ENCODE measurements around the gene ISLR.
"Not testable (repeated sequence)": the region's sequence is repeated elsewhere in the genome, so short reads cannot be mapped to it uniquely, and the experiment has no call there.

Gene ISLR

DNA sequence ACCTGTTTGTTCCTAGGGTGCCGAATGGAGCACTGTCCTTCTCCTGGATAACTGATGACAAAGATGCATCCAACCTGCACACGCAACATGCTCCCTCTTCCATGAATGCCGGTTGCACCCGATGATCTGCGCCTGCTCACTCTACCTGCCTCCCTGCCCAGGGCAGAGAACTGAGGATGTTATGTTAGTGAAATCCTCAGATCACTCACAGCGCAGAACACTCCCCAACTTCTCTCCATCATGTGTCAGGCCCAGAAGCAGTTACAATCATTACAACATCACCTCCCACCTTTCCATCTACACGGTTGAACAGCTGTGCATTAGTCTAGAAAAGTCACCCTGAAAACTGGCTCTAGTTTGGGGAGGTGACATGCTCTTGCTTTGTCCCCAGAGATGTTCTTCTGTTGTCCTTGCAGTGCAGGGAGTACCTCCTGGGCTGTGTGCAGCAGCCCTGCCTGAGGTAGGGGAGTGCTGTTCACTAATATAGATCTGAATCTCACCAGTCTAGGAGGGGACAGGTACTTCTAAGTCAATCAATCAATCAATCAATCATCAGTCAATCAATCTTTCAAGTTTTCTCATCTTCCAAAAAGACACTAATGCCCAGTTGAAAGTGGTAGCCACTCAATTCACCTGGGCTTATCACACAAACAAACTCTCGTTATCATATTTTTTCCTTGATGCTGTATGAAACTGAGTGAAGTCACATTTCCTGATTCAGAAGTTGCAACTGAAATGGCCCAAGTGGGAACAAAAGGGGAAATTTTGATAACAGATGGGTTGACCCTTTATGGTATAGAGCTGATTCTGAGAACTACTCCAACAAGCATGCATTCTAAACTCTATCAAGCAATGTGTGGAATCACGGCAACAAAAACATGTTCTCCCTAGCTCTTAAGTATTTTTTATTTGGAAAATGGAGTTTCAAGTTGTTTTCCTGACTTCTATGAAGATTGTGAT is 15.4 kb upstream of the ISLR start:
- DNase-seq (ENCODE audit: low spot score in 2 of 2) (no peak), ATAC-seq (no peak)
- Mint-ChIP-seq H3K4me1 (no peaks in the 10 kb centered on the region), H3K9me3 (no peaks in the 10 kb centered on the region), H3K4me3 (no peak overlapping the region), H3K27ac (no peak overlapping the region), H3K36me3 (no peaks in the 10 kb centered on the region)

DNA sequence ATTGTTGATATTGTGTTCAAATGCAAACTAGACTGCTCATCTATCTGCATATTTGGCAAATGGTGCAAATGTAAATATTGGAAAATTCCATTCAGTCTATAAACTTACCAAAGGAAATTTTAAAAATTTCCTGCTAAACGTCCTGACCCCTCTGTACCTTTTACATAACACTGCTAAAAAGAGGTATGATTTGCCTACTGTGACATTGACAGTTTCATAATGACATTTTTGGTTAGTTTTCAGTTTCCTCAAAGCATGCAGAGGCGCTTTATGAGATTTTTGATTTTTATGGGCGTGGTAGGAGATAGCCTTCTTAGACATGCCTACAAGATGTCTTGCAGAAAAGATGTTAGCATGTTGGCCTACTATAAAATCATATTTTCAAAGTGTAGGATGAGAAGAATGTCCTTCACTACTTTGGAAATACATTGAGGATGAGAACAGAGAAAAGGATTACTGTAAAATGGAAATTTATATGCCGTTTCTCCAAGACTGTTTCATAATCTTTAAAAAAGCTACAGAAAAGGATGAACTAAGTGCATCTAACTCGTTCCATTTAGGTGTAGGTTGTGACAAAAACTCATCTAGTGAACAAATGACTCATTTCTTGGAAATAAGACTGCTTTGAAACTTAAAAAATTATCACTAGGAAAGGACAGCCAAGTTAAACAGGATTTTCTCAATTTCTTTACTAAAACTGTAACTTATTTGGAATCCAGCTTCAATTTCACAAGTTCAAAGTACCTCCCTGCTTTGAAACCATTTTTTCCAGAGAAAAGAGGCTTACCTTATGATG is 14.5 kb upstream of the ISLR start:
- peak; percentile 58 for ATAC-seq
- DNase-seq (ENCODE audit: low spot score in 2 of 2), result no peak
- no peak overlapping the region for H3K27ac Mint-ChIP-seq
- H3K9me3 Mint-ChIP-seq, result no peaks in the 10 kb centered on the region
- H3K4me1 Mint-ChIP-seq, result no peaks in the 10 kb centered on the region
- H3K36me3 Mint-ChIP-seq, result no peaks in the 10 kb centered on the region
- H3K4me3 Mint-ChIP-seq, result no peak overlapping the region

DNA sequence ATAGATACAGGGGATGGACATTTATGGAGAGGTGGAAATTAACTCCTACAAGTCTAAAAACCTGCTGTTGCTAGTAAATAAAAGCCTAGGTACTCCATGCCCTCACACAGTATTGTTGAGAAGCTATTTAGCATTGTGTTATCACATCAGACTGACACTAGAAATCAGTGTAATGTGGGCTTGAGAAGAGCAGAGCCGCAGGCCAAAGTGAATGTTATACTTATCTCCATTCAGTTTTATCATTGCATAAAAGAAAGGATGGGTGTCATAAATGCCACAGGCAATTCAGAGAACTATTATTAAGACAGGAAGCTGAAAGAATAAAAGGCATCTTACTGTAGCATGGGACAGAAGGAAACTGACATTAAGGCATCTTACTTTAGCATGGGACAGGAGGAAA is 13.7 kb upstream of the ISLR start:
- ATAC-seq, result no peak
- Mint-ChIP-seq H3K9me3 (no peaks in the 10 kb centered on the region), H3K36me3 (no peaks in the 10 kb centered on the region), H3K27ac (no peak overlapping the region), H3K4me3 (no peak overlapping the region), H3K4me1 (no peaks in the 10 kb centered on the region)
- no peak for DNase-seq (ENCODE audit: low spot score in 2 of 2)

DNA sequence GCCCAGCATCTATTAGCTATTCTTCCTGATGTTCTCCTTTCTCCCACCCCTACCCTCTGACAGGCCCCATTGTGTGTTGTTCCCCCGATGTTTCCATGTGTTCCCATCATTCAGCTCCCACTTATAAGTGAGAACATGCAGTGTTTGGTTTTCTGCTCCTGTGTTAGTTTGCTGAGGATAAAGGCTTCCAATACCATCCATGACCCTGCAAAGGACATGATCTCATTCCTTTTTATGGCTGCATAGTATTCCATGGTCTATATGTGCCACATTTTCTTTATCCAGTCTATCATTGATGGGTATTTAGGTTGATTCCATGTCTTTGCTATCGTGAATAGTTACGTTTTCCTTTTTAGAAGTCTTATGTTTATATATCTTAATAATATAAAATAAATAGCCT is 13.1 kb upstream of the ISLR start:
- not testable (repeated sequence) for H3K9me3 Mint-ChIP-seq; ATAC-seq; H3K4me1 Mint-ChIP-seq; H3K36me3 Mint-ChIP-seq; H3K27ac Mint-ChIP-seq; H3K4me3 Mint-ChIP-seq; DNase-seq (ENCODE audit: low spot score in 2 of 2)

DNA sequence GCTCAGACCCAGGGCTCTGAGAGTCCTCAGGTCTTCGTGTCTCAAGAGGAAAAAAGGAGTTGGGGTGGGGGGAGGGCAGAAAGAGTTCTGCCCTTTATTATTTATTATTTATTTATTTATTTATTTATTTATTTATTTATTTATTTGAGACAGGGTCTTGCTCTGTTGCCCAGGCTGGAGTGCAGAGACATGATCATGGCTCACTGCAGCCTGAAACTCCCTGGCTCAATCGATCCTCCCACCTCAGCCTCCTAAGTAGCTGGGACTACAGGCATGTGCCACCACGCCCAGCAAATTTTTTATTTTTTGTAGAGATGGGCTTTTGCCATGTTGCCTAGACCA is 11.3 kb upstream of the ISLR start:
- not testable (repeated sequence) for H3K36me3 Mint-ChIP-seq; H3K27ac Mint-ChIP-seq; H3K9me3 Mint-ChIP-seq; H3K4me1 Mint-ChIP-seq; ATAC-seq; DNase-seq (ENCODE audit: low spot score in 2 of 2); H3K4me3 Mint-ChIP-seq

DNA sequence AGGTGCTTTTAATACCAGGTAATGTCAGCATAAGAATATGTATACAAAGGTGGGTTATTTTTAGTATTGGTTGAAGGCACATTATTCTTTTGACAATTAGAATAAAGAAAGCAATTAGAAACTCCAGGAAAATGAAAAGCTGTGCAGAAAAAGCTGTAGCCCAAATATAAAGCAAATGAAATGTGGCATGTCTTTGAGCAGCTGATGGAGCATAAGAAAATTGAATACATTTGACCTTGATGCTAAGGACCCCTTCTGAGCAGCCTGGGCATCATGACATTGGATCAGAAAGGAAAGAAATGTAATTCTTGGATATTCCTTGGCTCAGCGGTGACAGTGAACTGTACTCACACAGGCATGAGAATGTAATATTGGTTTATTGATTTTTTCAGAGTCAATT is 8.0 kb upstream of the ISLR start:
- ATAC-seq, result no peak
- Mint-ChIP-seq H3K4me1 (no peaks in the 10 kb centered on the region), H3K27ac (no peak overlapping the region)

DNA sequence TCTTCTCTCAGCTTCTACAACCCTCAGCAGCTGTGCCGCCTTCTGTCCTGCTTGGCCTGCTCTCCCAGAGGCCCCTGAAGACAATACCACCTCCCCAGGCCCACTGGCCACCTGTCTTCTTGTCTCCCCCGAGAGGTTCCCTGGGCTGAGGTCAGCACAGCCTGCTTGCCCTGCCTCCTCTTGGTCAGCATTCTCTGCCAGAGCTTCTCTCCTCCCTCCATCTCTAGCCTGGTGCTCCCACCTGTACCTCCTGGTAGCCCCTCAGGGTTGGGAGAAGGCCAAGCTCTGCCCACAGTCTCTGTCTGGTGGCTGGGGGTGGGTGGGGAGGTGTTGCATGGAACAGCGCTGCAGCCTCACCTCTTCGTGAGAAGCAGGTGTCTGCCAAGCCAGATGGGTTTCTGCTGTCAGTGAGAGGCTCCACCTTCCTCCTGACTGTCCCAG is 5.6 kb upstream of the ISLR start:
- no peaks in the 10 kb centered on the region for H3K36me3 Mint-ChIP-seq
- no peak overlapping the region for H3K27ac Mint-ChIP-seq
- DNase-seq (ENCODE audit: low spot score in 2 of 2) (no peak), ATAC-seq (no peak)
- no peak overlapping the region for H3K4me3 Mint-ChIP-seq
- no peaks in the 10 kb centered on the region for H3K4me1 Mint-ChIP-seq
- H3K9me3 Mint-ChIP-seq, result no peaks in the 10 kb centered on the region

More for the DNA sequence above, 8.0 kb upstream of the ISLR start:
- H3K9me3 Mint-ChIP-seq, result no peaks in the 10 kb centered on the region
- no peak for DNase-seq (ENCODE audit: low spot score in 2 of 2)
- no peaks in the 10 kb centered on the region for H3K36me3 Mint-ChIP-seq
- H3K4me3 Mint-ChIP-seq, result no peak overlapping the region

DNA sequence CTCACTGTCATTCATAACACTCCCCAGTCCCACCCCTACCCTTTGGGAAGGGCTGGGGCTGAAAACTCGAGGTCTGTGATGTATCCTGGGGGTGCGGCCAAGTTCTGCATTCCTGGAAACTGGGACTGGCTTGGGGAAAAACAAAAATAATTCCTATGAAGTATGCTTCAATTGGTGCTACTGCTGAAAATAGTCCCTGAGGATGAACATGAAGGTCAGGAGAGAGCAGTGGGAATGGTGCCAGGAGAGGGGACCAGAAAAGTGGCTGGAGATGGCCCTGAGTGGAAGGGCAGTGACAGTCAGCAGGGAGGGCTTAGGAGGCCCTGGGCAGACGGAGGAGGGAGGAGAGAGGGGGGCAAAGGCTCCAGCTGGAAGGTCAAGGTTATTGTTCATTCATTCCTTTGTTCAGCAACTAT is 4.8 kb upstream of the ISLR start:
- DNase-seq (ENCODE audit: low spot score in 2 of 2), result no peak
- no peaks in the 10 kb centered on the region for H3K4me1 Mint-ChIP-seq
- H3K27ac Mint-ChIP-seq, result no peak overlapping the region
- no peak overlapping the region for H3K4me3 Mint-ChIP-seq
- no peaks in the 10 kb centered on the region for H3K36me3 Mint-ChIP-seq
- H3K9me3 Mint-ChIP-seq, result no peaks in the 10 kb centered on the region
- ATAC-seq, result no peak

DNA sequence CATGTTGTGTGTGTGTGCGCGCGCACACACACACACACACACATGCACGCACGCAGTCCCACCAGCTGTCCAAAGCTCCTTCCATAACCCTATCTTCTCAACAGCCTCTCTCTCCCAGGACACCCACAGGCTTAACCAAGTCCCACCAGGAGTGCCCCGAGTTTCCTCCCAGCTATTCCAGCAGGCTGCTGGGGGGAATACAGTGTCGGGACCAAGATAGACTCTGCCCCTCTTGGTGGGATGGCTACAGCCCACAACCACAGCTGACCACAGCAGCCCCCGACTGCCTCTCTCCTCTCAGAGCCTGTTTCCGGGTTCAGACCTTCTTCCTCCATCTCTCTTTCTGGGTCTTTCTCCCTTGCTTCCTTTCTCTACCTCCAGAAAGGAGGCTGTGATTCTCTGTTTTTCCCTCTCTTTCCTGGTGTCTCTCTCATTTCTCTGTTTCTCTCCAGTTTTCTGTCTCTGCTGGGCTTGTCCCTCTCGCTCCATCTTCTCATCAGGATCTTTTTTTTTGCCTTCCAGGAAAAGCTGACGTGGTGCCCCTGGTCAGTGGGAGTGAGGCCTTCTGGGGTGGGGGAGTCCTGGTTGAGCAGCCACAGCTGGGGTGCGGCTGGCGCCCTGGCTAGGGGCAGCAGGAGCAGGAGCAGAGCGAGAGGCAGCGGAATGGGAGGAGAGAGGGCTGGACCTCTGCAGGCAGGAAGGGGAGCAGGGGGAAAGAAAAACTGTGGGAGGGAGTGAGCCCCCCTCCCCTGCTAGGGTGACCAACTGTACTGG is 3.3 kb upstream of the ISLR start:
- Mint-ChIP-seq H3K4me1 (no peaks in the 10 kb centered on the region), H3K9me3 (no peaks in the 10 kb centered on the region)

DNA sequence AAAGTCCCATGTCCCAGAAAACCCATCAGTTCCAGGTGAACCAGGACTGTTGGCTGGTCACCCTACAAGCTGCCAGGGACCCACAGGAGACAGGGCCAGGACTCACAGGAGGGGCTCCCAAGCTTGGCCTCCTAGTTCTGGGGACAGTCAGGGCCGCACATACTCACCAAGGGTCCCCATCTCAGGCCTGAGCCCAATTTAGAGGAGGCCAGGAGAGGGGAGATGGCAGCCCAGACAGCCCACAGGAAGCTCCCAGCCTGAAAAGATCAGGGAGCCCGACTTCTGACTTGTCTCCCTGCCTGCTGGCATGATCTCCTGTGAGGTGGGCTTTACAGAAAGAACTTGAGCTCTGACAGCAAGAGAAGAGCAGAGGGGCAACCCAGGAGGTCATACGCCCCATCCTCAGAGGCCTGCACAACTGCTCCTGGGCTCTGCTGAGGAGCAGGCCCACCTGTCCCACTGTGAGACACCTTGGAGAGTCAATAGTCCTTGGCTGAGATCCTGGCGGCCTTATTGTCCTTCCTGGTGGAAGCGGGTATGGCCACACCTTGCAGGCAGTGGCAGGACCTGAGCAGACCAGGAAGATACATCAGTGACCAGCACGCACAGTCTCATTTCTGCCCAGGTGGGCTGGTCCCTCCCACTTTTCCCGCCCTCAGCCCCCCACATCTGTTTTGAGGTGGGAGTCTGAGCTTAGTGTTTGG is 2.5 kb upstream of the ISLR start:
- DNase-seq (ENCODE audit: low spot score in 2 of 2) (no peak), ATAC-seq (no peak)
- H3K36me3 Mint-ChIP-seq, result no peaks in the 10 kb centered on the region
- no peaks in the 10 kb centered on the region for H3K4me1 Mint-ChIP-seq
- no peaks in the 10 kb centered on the region for H3K9me3 Mint-ChIP-seq
- H3K27ac Mint-ChIP-seq, result no peak overlapping the region
- H3K4me3 Mint-ChIP-seq, result no peak overlapping the region

More for the DNA sequence above, 3.3 kb upstream of the ISLR start:
- ATAC-seq (no peak), DNase-seq (ENCODE audit: low spot score in 2 of 2) (no peak)
- Mint-ChIP-seq H3K27ac (no peak overlapping the region), H3K36me3 (no peaks in the 10 kb centered on the region), H3K4me3 (no peak overlapping the region)

DNA sequence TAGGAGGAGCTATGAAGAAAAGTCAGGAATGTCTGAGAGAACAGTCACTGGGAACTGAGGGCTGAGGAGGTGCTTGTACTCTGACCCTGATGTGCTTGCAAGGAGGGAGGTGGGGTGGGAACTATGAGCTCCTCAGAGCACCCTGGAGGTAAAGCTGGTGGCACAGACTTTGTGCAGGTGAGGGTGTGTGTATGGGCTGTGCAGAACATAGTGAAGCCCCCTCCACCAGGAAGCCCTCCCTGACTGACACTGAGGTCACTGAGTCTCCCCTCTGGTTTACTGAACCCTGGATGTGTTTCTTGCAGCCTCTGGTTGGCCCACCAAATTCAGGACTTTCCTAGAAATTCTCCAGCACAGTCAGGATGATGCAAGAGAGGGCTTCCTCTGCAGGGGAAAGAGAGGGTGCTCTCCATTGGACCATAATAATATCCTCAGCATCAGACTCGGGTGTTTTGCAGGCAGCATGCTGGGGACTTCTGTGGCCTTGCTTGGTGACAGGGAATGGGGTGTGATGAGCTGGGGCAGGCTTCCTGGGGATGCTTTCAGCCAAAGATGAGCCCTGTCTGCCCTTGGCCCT is 1.5 kb upstream of the ISLR start:
- Mint-ChIP-seq H3K4me3 (no peak overlapping the region), H3K36me3 (no peaks in the 10 kb centered on the region), H3K4me1 (no peaks in the 10 kb centered on the region), H3K27ac (no peak overlapping the region), H3K9me3 (no peaks in the 10 kb centered on the region)
- ATAC-seq, result no peak
- no peak for DNase-seq (ENCODE audit: low spot score in 2 of 2)

DNA sequence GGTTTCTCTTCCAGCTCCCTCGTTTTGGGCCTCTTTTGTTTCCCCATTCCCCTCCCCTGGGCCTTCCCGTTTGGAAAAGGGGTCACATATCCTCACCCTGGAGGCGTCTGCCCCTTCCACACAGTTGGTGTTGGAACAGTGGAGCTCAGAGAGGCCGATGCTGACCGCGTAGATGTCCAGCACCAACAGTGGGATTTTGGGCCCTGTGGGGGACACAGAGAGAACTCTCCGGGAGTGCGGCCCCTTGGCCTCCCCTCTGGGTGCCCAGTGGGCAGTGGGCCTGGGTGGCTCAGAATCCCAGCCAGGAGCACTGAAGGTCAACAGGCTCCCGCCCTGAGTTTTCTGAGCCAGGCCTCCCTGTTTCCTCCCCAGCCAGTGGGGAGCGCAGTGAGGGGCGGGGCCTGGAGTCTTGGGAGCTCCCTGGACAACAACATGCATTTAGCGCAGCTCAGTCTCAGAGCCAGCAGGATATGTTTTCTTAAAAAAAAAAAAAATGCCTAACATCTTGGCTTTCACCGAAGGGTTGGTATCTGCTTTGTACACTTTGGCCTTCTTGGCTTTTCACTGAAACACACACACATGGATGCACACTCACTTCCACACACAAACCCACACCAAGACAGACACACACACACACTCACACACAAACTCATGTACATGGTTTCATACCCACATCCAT is 670 bp upstream of the ISLR start:
- Mint-ChIP-seq H3K36me3 (no peaks in the 10 kb centered on the region), H3K4me3 (no peak overlapping the region), H3K27ac (no peak overlapping the region), H3K4me1 (no peaks in the 10 kb centered on the region), H3K9me3 (no peaks in the 10 kb centered on the region)
- no peak for ATAC-seq
- no peak for DNase-seq (ENCODE audit: low spot score in 2 of 2)

DNA sequence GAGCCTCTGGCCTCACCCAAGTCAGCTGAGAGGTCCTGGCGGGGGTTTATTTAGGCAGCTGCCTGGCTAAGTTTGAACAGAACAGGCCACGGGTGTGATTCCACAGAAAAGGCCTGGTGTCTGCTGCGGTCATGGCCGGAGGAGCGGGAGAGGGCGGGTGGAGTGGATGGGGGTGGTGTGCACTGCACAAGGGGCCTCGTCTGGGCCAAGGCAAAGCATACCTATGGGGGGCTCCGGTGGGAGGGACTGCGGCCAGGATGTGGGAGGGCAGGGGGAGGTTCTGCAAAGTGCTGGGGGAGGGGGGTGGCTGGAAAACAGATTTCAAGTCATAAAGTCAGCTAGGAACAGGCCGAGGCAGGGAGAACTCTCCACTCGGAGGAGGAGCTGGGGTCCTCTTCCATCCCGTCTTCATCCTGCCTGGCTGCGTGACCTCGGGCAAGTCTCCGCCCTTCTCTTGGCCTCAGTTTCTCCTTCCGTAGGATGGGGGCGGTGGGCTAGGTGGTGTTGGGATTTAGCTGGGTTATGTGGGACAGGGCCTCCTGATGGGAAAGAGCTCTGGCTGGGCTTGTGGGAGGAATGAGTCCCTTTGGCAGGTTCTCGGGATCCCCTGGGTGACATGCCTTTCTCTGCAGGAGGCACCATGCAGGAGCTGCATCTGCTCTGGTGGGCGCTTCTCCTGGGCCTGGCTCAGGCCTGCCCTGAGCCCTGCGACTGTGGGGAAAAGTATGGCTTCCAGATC is 878 bp downstream of the ISLR start:
- Mint-ChIP-seq H3K4me1 (peaks cover 5% of the 10 kb centered on the region), H3K36me3 (no peaks in the 10 kb centered on the region), H3K4me3 (no peak overlapping the region), H3K9me3 (no peaks in the 10 kb centered on the region), H3K27ac (no peak overlapping the region)
- ATAC-seq, result no peak
- DNase-seq (ENCODE audit: low spot score in 2 of 2), result no peak

DNA sequence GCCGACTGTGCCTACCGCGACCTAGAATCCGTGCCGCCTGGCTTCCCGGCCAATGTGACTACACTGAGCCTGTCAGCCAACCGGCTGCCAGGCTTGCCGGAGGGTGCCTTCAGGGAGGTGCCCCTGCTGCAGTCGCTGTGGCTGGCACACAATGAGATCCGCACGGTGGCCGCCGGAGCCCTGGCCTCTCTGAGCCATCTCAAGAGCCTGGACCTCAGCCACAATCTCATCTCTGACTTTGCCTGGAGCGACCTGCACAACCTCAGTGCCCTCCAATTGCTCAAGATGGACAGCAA is 1.4 kb downstream of the ISLR start:
- ATAC-seq (no peak), DNase-seq (ENCODE audit: low spot score in 2 of 2) (no peak)
- Mint-ChIP-seq H3K4me1 (peaks cover 6% of the 10 kb centered on the region), H3K27ac (no peak overlapping the region), H3K4me3 (no peak overlapping the region), H3K9me3 (no peaks in the 10 kb centered on the region), H3K36me3 (no peaks in the 10 kb centered on the region)
